GM19023 (cell line): ENCODE data around the gene MMP24OS.

Source experiments
- ATAC-seq: cut with Tn5 transposase; IDR thresholded peaks from one replicate; pipeline ENCODE4 v1.9.1; 2021; ENCODE audit warnings: mild to moderate bottlenecking, moderate library complexity; ENCODE audit not compliant: unreplicated experiment

MMP24OS gene

DNA sequence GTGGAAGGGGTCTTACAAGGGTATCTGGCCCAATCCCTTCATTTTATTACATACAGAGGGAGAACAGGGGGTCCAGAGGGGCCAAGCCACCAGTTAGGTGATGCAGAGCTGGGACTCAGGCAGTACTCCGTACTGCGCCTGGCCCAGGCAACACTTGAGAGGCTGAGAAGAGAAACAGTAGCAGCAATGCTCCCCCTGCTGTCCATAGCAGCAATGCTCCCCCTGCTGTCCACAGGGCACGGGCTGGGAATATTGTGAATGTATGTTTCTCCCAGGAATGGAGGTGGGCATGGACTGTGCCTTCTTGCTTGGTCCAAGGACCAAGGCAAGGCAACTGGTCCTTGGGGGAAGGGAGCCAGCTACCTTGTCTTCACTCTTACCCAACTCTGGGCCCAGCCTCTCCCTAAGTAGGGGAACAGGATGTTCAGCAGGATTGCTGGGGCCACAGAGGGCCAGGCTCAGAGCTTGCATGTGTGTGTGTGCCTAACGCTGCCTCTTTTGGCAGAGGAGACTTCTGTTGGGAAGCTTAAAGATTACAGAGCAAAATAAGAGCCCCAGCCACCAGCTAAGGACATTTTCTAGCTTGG, 29.1 kb upstream of the MMP24OS start:
- ATAC-seq: no peak

DNA sequence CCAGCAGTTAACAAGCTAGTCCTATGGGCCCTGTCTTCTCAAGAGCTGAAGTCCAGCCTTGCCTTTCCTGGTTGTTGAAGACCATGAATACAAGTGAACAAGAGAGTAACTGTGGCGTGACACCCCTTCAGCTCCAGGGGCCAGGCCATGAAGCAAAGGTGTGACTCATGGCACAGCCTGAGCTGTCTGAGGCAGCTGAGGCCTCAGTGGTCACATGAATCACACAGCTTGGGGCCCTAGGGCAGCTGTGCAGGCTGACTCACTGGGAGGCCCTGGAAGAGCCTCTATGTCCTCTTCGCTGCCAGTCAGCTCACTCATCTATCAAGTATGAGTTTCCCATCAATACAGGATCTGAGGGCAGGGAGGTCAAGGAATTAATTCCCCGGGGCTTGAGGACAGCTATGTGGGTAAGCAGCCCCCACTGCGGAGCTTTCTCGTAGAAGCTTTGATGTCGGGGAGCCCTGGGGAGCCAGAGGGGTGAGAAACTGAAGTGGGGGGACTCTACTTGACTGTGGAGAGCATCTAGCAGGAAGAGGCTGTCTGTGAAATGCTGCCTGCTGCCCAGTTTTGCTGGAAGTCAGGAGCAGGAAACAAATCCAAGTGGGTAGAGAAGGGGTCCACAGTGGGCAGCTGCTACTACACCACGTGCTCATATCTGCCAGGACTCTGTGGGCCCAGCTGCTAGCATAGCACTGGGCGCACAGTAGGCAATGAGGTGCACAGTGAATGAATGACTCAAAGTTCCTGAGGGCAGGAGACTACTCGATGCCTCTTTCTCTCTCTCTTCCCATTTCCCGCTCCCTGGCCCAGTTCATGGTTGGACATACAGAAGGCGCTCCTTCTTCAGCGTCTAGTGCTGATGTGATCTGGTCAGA, 28.0 kb upstream of the MMP24OS start:
- no peak for ATAC-seq

DNA sequence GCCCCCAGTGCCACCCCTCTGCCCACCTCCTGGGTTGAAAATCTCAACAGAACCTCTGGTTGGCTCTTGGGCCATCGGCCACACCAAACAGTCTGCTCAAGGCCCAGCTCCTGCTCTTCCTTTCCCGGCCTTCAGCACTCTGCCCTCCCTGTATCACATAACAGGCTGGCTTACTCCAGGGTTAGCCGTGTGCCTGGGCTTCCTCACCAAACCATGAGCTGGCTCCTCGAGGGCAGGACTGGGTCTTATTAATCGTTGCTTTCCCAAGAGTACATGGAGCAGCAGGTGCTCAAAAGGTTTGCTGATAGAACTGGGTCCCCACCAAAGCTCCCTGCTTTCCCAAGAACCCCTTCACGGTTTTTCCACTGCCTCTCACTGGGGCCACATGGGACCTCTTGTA, 27.0 kb upstream of the MMP24OS start:
- ATAC-seq: no peak

DNA sequence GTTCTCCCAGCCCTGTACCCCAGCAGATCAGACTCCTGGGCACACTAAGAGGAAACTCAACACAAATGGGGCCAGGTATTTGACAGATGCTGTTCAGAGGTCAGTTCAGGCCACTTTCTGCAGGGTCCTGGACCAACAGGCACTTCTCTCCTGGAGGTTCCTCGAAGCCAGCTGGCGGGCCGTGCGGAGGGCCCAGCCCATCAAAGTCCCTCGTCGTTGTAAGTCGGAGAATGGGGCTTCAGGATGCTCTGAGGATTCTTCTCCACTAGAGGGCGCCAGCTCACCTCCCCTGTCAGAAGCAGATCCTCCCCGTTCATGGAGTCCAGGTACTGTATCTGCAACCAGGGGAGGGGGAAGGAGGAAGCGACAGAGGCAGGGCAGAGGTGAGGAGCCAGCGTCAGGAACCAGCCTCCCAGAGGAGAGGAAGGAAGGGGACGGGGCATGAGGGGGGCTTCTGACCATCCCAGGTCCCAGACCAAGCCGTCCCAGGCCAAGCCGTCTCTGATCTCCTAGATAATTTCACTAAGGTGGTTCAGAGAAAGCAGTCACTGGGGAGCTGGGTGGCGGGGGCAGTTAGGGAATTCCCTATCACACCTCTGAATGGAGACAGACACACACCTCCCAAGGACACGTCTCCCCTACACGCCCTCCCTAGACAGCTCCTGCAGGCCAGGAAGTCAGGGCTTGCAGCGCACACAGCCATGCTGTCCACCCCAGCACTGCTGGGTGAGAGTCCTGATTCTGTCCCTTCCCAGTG, 26.0 kb upstream of the MMP24OS start:
- no peak for ATAC-seq

DNA sequence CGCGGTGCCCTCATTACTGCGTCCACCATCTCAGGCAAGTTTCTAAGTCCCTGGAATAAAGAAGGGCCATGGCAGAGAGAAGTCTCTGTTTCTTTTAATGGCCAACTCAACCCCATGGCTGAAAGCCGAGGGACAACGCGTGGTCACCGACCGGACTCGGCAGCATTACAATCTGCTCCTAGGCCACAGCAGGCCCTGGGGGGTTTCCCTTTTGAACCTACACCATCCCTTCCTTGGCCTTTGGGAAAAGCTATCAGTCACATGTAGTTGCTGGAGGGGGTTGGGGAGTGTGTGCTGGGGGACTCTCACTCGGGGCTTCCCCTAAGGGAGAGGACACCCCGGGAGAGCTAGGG, 25.4 kb upstream of the MMP24OS start:
- no peak for ATAC-seq

DNA sequence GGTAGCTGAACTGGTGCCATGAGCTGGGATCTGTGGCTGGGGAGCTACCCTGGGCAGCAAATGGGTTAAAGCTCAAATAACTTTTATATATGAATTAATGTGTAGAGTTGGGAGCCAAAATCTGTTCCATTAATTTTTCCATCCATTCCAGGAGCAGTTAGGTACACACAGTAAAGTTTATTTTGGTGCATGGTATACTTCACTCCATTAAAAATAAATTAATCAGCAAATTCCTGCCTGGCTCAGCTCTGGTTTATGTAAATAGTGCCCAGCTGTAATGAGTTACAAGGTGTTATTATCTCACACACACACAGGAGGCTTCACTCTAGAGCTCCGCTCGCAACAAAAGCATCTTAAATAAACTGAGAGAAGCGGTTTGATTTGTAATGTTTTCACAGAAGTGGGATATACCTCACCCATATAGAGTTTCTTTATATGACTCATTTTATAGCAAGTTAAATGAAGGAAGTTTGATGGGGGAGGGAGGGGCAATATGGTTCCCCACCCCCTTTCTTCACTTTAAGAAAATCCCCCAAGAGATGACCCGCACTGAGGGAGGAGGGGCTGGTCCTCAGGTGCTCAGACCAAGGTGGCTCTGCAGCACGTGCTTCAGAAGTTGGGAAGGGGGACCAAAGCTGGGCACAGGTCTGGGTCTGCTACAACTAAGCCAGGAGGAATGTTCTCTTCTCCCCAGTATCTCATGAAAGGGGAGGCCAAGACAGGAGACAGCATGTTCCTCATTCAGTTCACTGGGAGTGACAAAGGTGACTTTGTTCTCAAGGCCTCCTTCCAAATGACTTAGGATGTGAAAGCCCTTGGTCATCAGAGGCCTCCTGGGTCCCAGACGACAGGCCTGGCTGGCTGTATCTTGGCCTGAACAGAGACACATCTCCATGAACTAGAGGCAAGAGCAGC, 24.8 kb upstream of the MMP24OS start:
- no peak for ATAC-seq

DNA sequence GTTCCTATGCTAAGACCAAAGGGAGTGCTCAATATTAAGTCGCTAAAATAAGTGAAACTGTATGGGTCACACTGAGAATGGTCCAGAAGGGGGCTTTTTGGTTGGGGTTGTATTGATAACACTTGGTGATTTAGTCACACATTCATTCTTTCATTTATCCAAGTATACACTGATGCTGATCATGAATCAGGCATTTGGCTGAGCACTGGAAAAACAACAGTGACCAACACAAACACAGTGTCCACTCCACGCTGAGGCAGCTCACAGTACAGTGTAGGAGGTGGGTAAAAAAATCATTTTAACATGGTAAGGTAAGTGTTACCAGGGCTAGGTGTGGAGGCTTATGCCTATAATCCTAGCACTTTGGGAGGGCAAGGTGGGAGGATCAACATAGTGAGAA, 23.5 kb upstream of the MMP24OS start:
- ATAC-seq: no peak

DNA sequence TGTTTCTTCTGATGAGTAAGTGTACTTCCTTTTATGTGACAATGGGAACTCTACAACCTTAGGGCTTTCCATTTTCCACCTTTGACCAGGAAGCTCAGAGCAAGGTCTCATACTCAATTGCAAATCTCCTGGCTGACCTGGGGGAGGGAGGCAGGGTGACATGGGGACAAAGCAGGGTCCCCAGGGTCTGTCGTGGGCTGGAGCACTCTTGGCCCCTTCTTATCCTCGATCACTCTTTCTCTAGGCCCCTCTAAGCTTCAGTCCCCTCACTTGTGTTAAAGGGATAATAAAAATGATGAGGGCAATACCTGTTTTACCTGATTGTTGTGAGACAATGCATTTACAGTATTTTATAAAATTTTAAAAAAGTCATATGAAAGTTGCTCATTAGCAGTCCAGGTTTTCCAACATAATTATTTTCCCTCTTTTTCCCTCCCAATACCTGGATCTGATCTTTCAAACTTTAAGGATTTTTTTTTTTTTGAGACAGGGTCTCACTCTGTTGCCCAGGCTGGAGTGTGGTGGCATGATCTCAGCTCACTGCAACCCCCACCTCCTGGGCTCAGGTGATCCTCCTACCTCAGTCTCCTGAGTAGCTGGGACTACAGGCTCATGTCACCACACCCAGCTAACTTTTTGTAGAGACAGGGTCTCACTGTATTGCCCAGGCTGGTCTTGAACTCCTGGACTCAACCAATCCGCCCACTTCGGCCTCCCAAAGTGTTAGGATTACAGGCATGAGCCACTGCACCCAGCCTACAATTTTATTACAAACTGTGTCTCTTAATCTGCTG, 22.7 kb upstream of the MMP24OS start:
- no peak for ATAC-seq

DNA sequence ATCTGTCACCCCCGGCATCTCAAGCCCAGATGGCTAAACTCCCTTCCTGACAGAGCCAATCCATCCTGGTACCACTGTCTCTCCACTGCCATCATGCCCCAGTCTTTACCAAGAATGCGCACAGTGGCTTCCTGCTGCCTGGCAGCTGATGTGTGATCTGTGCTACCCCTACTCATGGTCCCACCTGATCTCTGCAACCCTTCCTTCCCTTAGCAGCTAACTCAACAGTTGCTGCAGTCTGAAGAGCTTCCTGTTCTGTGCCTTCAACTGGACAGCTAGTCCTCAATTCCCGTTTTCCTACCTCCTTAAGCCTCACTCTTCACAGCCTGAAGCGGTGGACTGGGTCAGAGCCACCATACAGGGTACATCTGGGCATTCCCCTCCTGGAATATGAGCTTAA, 21.9 kb upstream of the MMP24OS start:
- no peak for ATAC-seq

DNA sequence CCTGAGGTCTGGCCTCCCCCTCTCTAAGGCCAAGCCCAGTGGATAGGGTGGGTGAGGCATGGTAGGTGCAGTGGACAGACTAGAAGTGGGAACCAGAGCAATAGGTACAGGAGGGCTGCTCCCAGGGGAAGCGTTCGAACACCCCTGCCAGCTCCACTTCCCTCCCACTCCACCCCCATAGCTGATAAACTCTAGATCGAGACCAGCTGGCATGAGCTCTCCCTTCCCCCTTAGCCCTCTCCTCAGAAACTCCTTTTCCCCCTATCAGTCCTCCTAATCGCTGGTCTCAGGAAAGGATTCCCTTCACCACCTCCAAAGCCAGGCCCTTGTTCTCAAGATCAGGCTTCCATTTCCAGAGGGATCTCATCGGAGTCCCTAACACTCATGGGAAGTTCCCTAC, 20.3 kb upstream of the MMP24OS start:
- ATAC-seq: no peak

DNA sequence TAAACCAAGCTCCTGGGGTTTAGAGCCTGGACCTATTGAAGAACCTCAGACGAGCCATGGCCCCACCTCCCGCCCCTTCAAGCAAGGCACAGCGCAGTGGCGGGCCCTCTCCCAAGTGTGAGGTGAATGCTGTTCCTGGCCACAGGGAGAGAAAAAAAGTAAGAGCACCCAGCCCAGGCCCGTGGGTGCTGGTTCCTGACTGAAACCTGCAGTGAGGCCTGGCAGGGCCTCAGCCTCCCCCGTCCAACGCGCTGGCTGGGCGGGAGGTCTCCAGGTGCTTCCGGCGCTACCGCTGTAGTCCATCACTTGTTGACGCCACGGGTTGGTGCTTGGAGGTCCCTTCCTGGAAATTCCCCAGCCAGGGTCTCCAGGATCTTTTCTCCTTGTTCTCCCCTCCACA, 19.8 kb upstream of the MMP24OS start:
- ATAC-seq: no peak

DNA sequence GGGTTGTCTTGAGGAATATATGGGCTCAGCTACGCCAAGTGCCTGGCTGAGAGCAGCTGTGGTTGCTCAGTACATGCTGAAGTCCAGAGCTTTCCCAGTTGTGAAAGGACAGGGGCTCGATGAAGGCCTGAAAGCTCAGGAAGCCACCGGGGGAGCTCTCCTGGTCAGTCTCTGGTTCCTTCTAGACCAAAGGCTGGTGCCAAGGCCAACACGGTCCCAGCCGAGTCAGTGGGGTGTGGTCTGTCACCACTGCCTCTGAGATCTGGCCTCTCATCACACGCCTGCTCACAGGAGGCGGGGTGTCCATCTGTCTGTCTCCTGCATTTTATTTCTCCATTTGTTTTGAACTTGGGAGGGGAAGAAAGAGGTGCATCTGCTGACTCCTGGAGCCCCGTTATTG, 19.2 kb upstream of the MMP24OS start:
- ATAC-seq: no peak

DNA sequence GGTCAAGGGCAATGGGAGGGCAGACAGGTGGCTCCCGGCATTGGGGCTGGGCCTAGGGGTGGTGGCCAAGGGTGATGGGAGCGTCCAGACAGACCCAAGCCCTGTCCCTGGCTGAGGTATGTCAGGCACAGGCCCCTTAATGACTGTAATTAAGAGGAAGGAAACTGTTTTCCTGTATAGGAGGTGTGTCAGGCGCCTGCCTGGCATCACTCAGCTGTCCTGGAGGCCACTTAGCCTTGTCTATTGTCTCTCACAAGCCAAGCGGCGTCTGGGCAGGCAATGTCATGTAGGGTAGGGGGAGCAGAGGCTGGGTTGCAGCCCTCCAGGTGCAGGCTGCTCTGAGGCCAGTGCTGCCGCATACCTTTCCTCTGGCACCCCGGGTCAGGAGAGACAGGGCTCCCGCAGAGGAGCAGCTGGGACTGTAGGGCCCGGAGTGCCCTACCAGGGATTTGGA, 18.2 kb upstream of the MMP24OS start:
- no peak for ATAC-seq

DNA sequence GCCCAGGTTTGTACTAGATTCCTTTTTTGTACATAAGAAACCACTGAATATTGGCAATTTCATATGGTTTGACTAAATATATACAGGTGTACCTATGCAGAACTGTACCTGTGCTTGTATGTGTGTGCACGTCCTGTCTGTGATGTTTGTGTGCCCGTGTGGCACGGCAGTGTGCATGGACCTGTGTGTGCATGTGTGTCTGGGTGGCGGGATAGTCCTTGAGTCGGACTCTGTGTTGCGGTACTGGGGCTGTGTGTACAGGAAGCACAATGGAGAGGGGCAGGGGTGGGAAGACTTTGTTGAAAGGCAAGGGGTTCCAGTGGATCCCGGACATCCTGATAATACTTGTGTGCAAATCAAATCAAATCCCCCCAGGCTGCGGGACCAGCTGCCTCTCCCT, 17.8 kb upstream of the MMP24OS start:
- ATAC-seq: no peak

DNA sequence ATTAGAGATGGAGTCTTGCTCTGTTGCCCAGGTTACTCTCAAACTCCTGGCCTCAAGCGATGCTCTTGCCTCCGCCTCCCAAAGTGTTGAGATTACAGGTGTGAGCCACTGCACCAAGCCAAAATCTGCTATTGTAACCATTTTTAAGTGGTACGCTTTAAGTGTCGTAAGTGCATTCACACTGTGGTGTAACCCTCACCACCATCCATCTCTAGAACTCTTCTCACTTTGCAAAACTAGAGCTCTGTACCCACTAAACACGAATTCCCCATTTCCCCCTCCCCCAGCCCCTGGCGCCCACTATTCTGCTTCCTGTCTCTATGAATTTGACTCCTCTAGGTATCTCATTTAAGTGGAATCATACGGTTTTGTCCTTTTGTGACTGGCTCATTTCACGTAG, 17.1 kb upstream of the MMP24OS start:
- no peak for ATAC-seq

DNA sequence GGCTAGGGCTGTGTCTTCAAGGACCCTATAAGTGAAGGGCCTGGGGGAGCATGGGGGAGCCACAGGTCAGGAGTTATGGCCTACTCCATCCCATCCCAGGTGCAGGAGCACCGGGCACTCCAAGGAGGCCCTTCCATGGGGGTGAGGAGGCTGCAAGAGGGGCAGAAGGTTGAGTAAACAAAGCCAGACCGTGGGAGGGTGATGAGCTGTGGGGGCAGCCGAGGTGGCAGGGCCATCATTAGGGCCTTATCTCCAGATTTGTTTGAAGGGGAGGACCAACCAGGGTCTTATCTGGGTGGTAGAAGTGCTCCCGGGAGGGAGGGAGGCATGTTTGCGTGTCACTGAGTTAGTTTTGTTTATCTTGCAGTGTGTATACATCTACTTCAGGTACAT, 16.4 kb upstream of the MMP24OS start:
- ATAC-seq: no peak

DNA sequence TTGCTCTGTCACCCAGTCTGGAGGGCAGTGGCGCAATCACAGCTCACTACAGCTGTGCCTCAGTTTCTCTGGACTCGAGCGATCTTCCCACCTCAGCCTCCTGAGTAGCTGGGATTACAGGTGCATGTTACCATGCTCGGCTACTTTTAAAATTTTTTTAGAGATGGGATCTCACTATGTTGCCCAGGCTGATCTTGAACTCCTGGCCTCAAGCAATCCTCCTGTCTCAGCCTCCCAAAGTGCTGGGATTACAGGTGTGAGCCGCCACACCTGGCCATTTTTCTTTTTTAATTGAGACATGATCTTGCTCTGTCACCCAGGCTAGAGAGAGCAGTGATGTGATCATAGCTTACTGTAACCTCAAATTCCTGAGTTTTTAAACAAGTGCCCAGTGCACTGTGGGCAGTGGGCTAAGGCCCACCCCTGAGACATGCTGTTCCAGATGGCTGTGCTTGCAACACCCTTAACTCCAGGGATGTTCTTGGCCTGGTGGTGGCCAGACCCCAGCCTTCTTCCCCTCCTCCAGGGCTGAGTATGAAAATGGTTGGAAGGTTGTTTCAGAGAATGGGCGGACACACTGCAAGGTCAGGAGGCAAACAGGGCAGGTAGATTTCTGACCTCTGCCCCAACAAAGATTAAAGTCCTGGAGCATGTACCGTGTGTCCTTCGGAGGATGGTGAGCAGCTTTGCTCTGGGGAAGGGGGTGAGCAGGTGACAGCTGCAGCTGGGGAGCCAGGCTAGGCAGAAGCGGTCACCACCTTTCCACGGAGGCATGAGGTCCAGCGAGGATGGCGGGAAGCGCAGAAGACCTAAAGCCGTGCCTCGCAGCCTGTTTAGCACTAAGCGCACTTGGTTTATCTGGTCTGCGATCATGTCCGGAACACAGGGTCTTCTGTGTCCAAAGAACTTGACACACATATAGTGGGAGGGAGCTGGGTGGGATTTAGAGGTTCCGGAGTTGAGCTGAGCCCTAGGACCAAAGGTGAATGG, 15.7 kb upstream of the MMP24OS start:
- ATAC-seq: no peak

DNA sequence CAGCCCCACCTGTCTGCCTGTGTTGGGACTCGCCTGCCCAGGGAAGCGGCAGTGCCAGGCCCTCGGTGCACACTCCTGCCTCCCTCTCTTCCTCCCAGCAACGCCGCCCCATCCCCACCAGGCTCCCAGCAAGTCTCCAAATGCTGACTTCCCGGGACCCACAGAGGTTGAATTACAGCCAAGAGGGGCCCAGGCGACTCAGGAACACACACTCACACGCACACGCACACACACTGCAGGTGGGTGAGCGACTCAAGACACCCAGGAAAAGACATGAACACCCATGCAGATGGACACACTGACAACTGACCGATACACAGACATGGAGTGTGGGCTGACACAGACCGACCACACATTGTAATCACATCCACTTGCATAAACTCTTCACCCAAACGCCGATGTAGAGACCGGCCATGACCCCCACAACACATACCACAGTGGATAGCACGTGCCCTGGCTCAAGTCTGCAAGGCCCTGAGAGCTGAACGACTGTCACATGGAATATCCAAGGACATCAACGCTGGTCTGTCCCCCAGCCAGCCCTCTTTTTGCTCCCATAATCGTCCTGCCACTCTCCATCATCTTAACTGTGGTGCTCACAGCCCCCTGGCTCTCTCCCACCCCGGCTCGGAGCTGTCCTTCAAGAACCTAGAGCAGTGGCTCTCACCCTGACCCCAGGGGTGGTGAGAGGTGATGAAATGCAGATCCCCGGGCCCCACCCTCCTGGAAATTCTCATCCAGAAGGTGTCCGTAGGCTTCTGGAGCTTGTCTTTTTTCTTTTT, 14.8 kb upstream of the MMP24OS start:
- ATAC-seq: no peak
